GM21529 (cell line): ENCODE data around the gene UFD1.

ENCODE experiments used
- ATAC-seq: cut with Tn5 transposase; IDR thresholded peaks from one replicate; pipeline ENCODE4 v1.9.1; 2021; ENCODE audit not compliant: unreplicated experiment

Gene UFD1

GRCh38 chr22:19430890-19431541, 48.0 kb downstream of the UFD1 start:
- no peak for ATAC-seq

- ATAC-seq: no peak
These were observed 48.8 kb downstream of the UFD1 start for GRCh38 chr22:19429950-19430889.

- no peak for ATAC-seq
These were observed 54.9 kb downstream of the UFD1 start for GRCh38 chr22:19424186-19424500.

GRCh38 chr22:19422440-19423301, 56.3 kb downstream of the UFD1 start:
- ATAC-seq: no peak

GRCh38 chr22:19420321-19420720, 58.7 kb downstream of the UFD1 start:
- ATAC-seq: no peak

- peak; percentile 67 for ATAC-seq
These were observed 59.4 kb downstream of the UFD1 start for GRCh38 chr22:19419464-19420178.

- ATAC-seq: no peak
These were observed 59.9 kb downstream of the UFD1 start for GRCh38 chr22:19419086-19419463.

GRCh38 chr22:19412923-19413322, 66.1 kb downstream of the UFD1 start:
- no peak for ATAC-seq

GRCh38 chr22:19412478-19412877, 66.5 kb downstream of the UFD1 start:
- no peak for ATAC-seq

- ATAC-seq: no peak
These were observed 67.3 kb downstream of the UFD1 start for GRCh38 chr22:19411690-19412045.

GRCh38 chr22:19410941-19411689, 67.9 kb downstream of the UFD1 start:
- no peak for ATAC-seq

- no peak for ATAC-seq
These were observed 71.1 kb downstream of the UFD1 start for GRCh38 chr22:19407649-19408606.

- ATAC-seq: no peak
These were observed 72.1 kb downstream of the UFD1 start for GRCh38 chr22:19406846-19407245.

- no peak for ATAC-seq
These were observed 72.6 kb downstream of the UFD1 start for GRCh38 chr22:19406281-19406811.

- ATAC-seq: no peak
These were observed 73.3 kb downstream of the UFD1 start for GRCh38 chr22:19405652-19406051.

- ATAC-seq: no peak
These were observed 73.9 kb downstream of the UFD1 start for GRCh38 chr22:19405133-19405532.

GRCh38 chr22:19404676-19405075, 74.3 kb downstream of the UFD1 start:
- ATAC-seq: no peak

GRCh38 chr22:19402642-19403191, 76.3 kb downstream of the UFD1 start:
- no peak for ATAC-seq

GRCh38 chr22:19401483-19401882, 77.5 kb downstream of the UFD1 start:
- ATAC-seq: no peak
